Tibial artery (tissue), 4 donors: ENCODE measurements around the gene PEX19.

Source experiments
- DNase-seq, 2 donors: peaks; one replicate each; pipeline ENCODE4 v3.0.0-alpha.2; 2019
- H3K27ac ChIP-seq, 2 donors: fragments of 200-600 bp; sonication (generic) in 1 of 2; 1 replicate in 1 of 2; 2 replicates in 1 of 2; pipeline ENCODE4 v1.5.1; 2018 to 2019; ENCODE audit warnings: mild to moderate bottlenecking in 1 of 2
- H3K27me3 ChIP-seq, 2 donors: fragments of 200-600 bp; sonication (generic) in 1 of 2; one replicate each; pipeline versions ENCODE4 v1.5.1 to v1.6.0; 2016 to 2019
- H3K36me3 ChIP-seq, 3 donors: fragments of 200-600 bp; sonication (generic) in 2 of 3; one replicate each; pipeline ENCODE4 v1.5.1; 2016 to 2019; ENCODE audit warnings: mild to moderate bottlenecking in 2 of 3
- H3K4me1 ChIP-seq, 4 donors: fragments of 200-600 bp; sonication (generic) in 2 of 4; 1 replicate in 3 of 4; 2 replicates in 1 of 4; pipeline ENCODE4 v1.5.1; 2016 to 2019
- H3K4me3 ChIP-seq, 2 donors: fragments of 200-600 bp; sonication (generic) in 1 of 2; 1 replicate in 1 of 2; 2 replicates in 1 of 2; pipeline ENCODE4 v1.5.1; 2018 to 2019; ENCODE audit warnings: mild to moderate bottlenecking in 2 of 2
- H3K9me3 ChIP-seq, 3 donors: fragments of 200-600 bp; sonication (generic) in 1 of 3; one replicate each; pipeline ENCODE4 v1.5.1; 2016 to 2019
- intact Hi-C: fragments of 100-400 bp; cut with DNase I; formaldehyde crosslinking; loops from one replicate; pipeline ENCODE4 v1.15.0; 2023; ENCODE audit warnings: low total_unique reads
- TF ChIP-seq, protein P1 (sequence below), 2 experiments: fragments of 200-600 bp in 1 of 2; fragments of 450-650 bp in 1 of 2; IDR thresholded peaks; one replicate each; pipeline ENCODE4 v1.5.1; 2017 to 2019; ENCODE audit warnings: antibody characterized with exemption in 2 of 2, mild to moderate bottlenecking in 1 of 2, moderate library complexity in 1 of 2

Gene PEX19

DNA sequence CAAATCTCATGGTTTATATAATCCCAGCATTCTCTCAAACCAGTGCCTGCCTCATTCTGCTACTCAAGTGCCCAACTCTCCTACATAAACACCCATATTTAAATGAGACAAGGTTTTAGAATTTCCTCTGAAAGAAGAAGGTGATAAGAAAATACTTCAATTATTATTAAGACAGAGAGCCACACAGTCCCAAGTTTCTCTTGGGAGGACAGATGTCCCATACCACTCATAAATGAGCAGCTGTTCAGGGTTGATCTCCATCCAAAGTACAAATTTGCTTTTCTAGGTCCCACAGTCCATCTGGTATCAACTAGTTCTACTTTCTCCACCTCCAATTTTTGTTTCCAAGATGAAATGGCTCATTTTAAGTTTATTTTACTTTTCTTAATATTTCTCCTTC, 33.9 kb downstream of the PEX19 start:
- intact Hi-C loops = loop anchor here (2.0 to 10.0 kb wide), 2 partner anchors 58 to 146 kb away; no protein-coding TSS in a partner anchor
- TF ChIP-seq, protein P1, sequence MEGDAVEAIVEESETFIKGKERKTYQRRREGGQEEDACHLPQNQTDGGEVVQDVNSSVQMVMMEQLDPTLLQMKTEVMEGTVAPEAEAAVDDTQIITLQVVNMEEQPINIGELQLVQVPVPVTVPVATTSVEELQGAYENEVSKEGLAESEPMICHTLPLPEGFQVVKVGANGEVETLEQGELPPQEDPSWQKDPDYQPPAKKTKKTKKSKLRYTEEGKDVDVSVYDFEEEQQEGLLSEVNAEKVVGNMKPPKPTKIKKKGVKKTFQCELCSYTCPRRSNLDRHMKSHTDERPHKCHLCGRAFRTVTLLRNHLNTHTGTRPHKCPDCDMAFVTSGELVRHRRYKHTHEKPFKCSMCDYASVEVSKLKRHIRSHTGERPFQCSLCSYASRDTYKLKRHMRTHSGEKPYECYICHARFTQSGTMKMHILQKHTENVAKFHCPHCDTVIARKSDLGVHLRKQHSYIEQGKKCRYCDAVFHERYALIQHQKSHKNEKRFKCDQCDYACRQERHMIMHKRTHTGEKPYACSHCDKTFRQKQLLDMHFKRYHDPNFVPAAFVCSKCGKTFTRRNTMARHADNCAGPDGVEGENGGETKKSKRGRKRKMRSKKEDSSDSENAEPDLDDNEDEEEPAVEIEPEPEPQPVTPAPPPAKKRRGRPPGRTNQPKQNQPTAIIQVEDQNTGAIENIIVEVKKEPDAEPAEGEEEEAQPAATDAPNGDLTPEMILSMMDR (IDR thresholded peaks at IDR 0.05) = no peak
- Histone ChIP-seq H3K4me3 (no peak overlapping the region), H3K9me3 (no peaks in the 10 kb centered on the region), H3K27ac (peak overlapping the region in 1 of 2 donors; percentile 49), H3K27me3 (no peaks in the 10 kb centered on the region), H3K36me3 (no peaks in the 10 kb centered on the region), H3K4me1 (peaks cover 0 to 51% (median 7%) of the 10 kb centered on the region in 4 donors)
- no peak for DNase-seq

DNA sequence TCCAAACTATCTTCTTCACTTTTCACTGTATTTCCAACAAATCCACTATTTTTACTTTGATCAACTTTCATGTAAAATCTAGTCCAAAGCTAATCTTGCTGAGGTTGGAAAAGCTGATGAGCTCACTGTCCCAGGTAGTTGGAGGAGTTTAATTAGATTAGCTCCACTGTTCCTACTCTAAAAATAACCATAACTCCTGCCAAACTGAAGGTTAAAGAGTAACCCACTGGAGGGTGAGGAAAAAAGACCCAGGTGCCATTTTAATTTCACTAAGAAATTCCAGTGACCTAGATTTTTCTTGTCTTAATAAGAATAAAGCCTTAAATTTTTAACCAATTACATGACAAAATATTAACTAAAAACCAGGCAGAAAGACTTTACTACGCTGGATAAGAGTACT, 37.9 kb downstream of the PEX19 start:
- no peaks in the 10 kb centered on the region for H3K27me3 ChIP-seq
- DNase-seq = no peak
- peaks cover 0 to 74% (median 25%) of the 10 kb centered on the region in 4 donors for H3K4me1 ChIP-seq
- TF ChIP-seq, protein P1 (IDR thresholded peaks at IDR 0.05) = no peak
- intact Hi-C loops = no loop called here
- H3K27ac ChIP-seq = no peak overlapping the region
- H3K9me3 ChIP-seq = no peaks in the 10 kb centered on the region
- H3K4me3 ChIP-seq = no peak overlapping the region
- peaks cover 0 to 15% (median 0%) of the 10 kb centered on the region in 3 donors for H3K36me3 ChIP-seq

DNA sequence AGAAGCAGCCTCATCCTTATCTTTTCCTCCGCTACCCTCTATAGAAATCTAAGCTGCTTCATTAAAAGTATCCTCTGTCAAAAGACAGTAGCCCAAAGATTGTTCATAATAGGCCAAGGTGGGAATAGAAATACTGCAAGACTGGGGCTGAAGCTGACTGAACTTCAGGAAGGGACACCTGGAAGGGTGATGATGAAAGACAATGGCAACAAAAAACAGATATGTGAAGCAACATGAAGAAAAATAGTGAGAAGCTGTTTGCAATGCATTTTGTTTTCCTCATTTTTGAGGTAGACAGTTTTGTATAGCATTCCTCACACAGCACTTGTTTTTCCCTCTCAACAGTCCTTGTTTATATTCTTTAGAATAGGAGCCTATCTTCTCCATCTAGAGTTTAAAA, 39.5 kb downstream of the PEX19 start:
- intact Hi-C loops = no loop called here
- no peaks in the 10 kb centered on the region for H3K27me3 ChIP-seq
- TF ChIP-seq, protein P1 (IDR thresholded peaks at IDR 0.05) = no peak
- DNase-seq = no peak
- no peak overlapping the region for H3K4me3 ChIP-seq
- H3K27ac ChIP-seq = peak overlapping the region in 1 of 2 donors; percentile 25
- peaks cover 0 to 61% (median 22%) of the 10 kb centered on the region in 4 donors for H3K4me1 ChIP-seq
- H3K36me3 ChIP-seq = peaks cover 0 to 21% (median 3%) of the 10 kb centered on the region in 3 donors
- H3K9me3 ChIP-seq = no peaks in the 10 kb centered on the region

DNA sequence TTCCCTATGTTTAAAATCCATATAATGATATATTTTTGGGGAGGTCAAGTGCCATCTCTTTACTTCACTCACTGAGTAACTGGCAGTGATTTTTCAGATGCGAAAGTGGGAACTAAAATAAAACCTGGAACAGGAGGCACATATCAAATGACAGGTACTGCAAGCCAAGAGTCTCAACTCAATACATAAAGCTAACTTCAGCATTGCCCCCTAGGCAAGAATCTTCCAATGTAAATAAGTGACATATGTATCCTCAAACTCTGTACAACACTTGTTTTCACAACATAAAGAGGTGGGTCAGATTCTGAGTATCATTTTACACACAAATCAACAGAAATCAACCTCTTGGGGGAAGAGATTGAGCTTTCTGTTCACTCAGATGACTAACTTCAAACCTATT, 40.7 kb downstream of the PEX19 start:
- TF ChIP-seq, protein P1 (IDR thresholded peaks at IDR 0.05) = no peak
- DNase-seq = no peak
- Histone ChIP-seq H3K4me1 (peaks cover 0 to 51% (median 22%) of the 10 kb centered on the region in 4 donors), H3K27ac (peak overlapping the region in 1 of 2 donors; percentile 25), H3K27me3 (no peaks in the 10 kb centered on the region), H3K4me3 (no peak overlapping the region), H3K36me3 (peaks cover 11 to 32% (median 14%) of the 10 kb centered on the region in 3 donors), H3K9me3 (no peaks in the 10 kb centered on the region)
- intact Hi-C loops = no loop called here

DNA sequence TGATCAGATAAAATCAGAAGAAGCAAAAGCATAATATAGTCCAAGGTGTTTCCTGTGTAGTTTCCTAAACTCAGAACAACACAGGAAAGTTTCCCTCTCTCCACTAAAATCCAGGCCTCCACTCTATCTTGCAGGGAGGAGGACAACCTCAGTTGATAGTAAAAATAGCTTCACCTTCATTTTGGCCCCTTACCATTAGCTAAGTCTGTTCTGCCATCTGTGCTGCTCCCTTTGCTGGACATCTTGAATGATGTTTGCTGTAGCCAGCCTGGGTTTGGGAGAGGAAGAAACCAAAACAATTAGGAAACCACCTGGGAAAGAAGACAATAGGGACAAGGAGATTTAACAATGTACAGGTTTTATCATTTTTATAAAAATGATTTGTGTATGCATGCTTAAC, 41.2 kb downstream of the PEX19 start:
- peaks cover 0 to 48% (median 22%) of the 10 kb centered on the region in 4 donors for H3K4me1 ChIP-seq
- intact Hi-C loops = no loop called here
- H3K4me3 ChIP-seq = no peak overlapping the region
- peaks cover 16 to 36% (median 19%) of the 10 kb centered on the region in 3 donors for H3K36me3 ChIP-seq
- no peak for DNase-seq
- TF ChIP-seq, protein P1 (IDR thresholded peaks at IDR 0.05) = no peak
- no peak overlapping the region for H3K27ac ChIP-seq
- no peaks in the 10 kb centered on the region for H3K9me3 ChIP-seq
- no peaks in the 10 kb centered on the region for H3K27me3 ChIP-seq
